ENCODE results near the gene TSGA10. TPM values are rescaled to one million over a fixed set of nuclear protein-coding genes. Genes with fewer than 3 reads are reported as not detected.
A peak's percentile ranks its signal among the peaks of the same experiment; 100 is the strongest.
"Not testable (repeated sequence)": the region's sequence is repeated elsewhere in the genome, so short reads cannot be mapped to it uniquely, and the experiment has no call there.

TSGA10 gene
- total RNA-seq, 2 donors from 2014 or later, result 5.2 to 8.0 TPM

GRCh38 chr2:99111236-99111635 lies 43.5 kb downstream of the TSGA10 start:
- DNase-seq (ENCODE audit: low spot score in 2 of 2), result no peak
- Mint-ChIP-seq H3K36me3 (no peaks in the 10 kb centered on the region), H3K9me3 (no peaks in the 10 kb centered on the region), H3K27ac (no peak overlapping the region)
- no peak for ATAC-seq

- DNase-seq (ENCODE audit: low spot score in 2 of 2), result no peak
- H3K36me3 Mint-ChIP-seq, result no peaks in the 10 kb centered on the region
- ATAC-seq, result no peak
- H3K9me3 Mint-ChIP-seq, result no peaks in the 10 kb centered on the region
- no peak overlapping the region for H3K27ac Mint-ChIP-seq
Observed at GRCh38 chr2:99106913-99107312, 47.8 kb downstream of the TSGA10 start.

- DNase-seq (ENCODE audit: low spot score in 2 of 2) (no peak), ATAC-seq (no peak)
- H3K36me3 Mint-ChIP-seq, result no peaks in the 10 kb centered on the region
- no peak overlapping the region for H3K27ac Mint-ChIP-seq
- H3K9me3 Mint-ChIP-seq, result no peaks in the 10 kb centered on the region
Observed at GRCh38 chr2:99104006-99104405, 50.7 kb downstream of the TSGA10 start.

- ATAC-seq (peak in 1 of 2 donors; percentile 28), DNase-seq (ENCODE audit: low spot score in 2 of 2) (no peak)
- H3K27ac Mint-ChIP-seq, result peak overlapping the region in 1 of 2 donors; percentile 20
- H3K36me3 Mint-ChIP-seq, result no peaks in the 10 kb centered on the region
- H3K9me3 Mint-ChIP-seq, result no peaks in the 10 kb centered on the region
Observed at GRCh38 chr2:99101697-99102096, 53.0 kb downstream of the TSGA10 start.

GRCh38 chr2:99096728-99097127 lies 58.0 kb downstream of the TSGA10 start:
- Mint-ChIP-seq H3K36me3 (peaks cover 6 to 10% of the 10 kb centered on the region in 2 donors), H3K27ac (peak overlapping the region in 1 of 2 donors; percentile 19), H3K9me3 (no peaks in the 10 kb centered on the region)
- ATAC-seq, result peak; percentile 61 to 96
- no peak for DNase-seq (ENCODE audit: low spot score in 2 of 2)

GRCh38 chr2:99088017-99088416 lies 66.7 kb downstream of the TSGA10 start:
- no peak overlapping the region for H3K27ac Mint-ChIP-seq
- H3K9me3 Mint-ChIP-seq, result no peaks in the 10 kb centered on the region
- no peak for DNase-seq (ENCODE audit: low spot score in 2 of 2)
- no peak for ATAC-seq
- peaks cover 0 to 9% of the 10 kb centered on the region in 2 donors for H3K36me3 Mint-ChIP-seq

GRCh38 chr2:99086385-99086784 lies 68.4 kb downstream of the TSGA10 start:
- ATAC-seq (no peak), DNase-seq (ENCODE audit: low spot score in 2 of 2) (no peak)
- Mint-ChIP-seq H3K27ac (no peak overlapping the region), H3K9me3 (no peaks in the 10 kb centered on the region), H3K36me3 (peaks cover 0 to 4% of the 10 kb centered on the region in 2 donors)

GRCh38 chr2:99085421-99085820 lies 69.3 kb downstream of the TSGA10 start:
- DNase-seq (ENCODE audit: low spot score in 2 of 2) (no peak), ATAC-seq (peak in 1 of 2 donors; percentile 65)
- no peaks in the 10 kb centered on the region for H3K9me3 Mint-ChIP-seq
- peaks cover 0 to 4% of the 10 kb centered on the region in 2 donors for H3K36me3 Mint-ChIP-seq
- no peak overlapping the region for H3K27ac Mint-ChIP-seq

GRCh38 chr2:99084256-99084655 lies 70.5 kb downstream of the TSGA10 start:
- DNase-seq (ENCODE audit: low spot score in 2 of 2) (no peak), ATAC-seq (no peak)
- H3K27ac Mint-ChIP-seq, result no peak overlapping the region
- H3K9me3 Mint-ChIP-seq, result no peaks in the 10 kb centered on the region
- peaks cover 0 to 4% of the 10 kb centered on the region in 2 donors for H3K36me3 Mint-ChIP-seq

GRCh38 chr2:99081891-99082290 lies 72.9 kb downstream of the TSGA10 start:
- no peak for ATAC-seq
- no peak for DNase-seq (ENCODE audit: low spot score in 2 of 2)
- Mint-ChIP-seq H3K27ac (no peak overlapping the region), H3K36me3 (no peaks in the 10 kb centered on the region), H3K9me3 (no peaks in the 10 kb centered on the region)

- ATAC-seq (no peak), DNase-seq (ENCODE audit: low spot score in 2 of 2) (no peak)
- Mint-ChIP-seq H3K36me3 (no peaks in the 10 kb centered on the region), H3K9me3 (no peaks in the 10 kb centered on the region), H3K27ac (no peak overlapping the region)
Observed at GRCh38 chr2:99079226-99079625, 75.5 kb downstream of the TSGA10 start.

- ATAC-seq (no peak), DNase-seq (ENCODE audit: low spot score in 2 of 2) (no peak)
- H3K27ac Mint-ChIP-seq, result no peak overlapping the region
- H3K36me3 Mint-ChIP-seq, result no peaks in the 10 kb centered on the region
- no peaks in the 10 kb centered on the region for H3K9me3 Mint-ChIP-seq
Observed at GRCh38 chr2:99072551-99072950, 82.2 kb downstream of the TSGA10 start.

- Mint-ChIP-seq H3K36me3 (no peaks in the 10 kb centered on the region), H3K27ac (no peak overlapping the region), H3K9me3 (no peaks in the 10 kb centered on the region)
- DNase-seq (ENCODE audit: low spot score in 2 of 2) (no peak), ATAC-seq (no peak)
Observed at GRCh38 chr2:99067871-99068625, 86.7 kb downstream of the TSGA10 start.

GRCh38 chr2:99066075-99066958 lies 88.4 kb downstream of the TSGA10 start:
- peak; percentile 92 to 99 for ATAC-seq
- Mint-ChIP-seq H3K36me3 (no peaks in the 10 kb centered on the region), H3K9me3 (no peaks in the 10 kb centered on the region), H3K27ac (no peak overlapping the region)
- peak in 1 of 2 donors; percentile 14 for DNase-seq (ENCODE audit: low spot score in 2 of 2)

- H3K9me3 Mint-ChIP-seq, result peaks cover 23 to 29% of the 10 kb centered on the region in 2 donors
- DNase-seq (ENCODE audit: low spot score in 2 of 2); H3K27ac Mint-ChIP-seq; ATAC-seq: not testable (repeated sequence)
- H3K36me3 Mint-ChIP-seq, result peaks cover 33 to 41% of the 10 kb centered on the region in 2 donors
Observed at GRCh38 chr2:99049187-99049586, 105.6 kb downstream of the TSGA10 start.

GRCh38 chr2:99040736-99041300 lies 113.9 kb downstream of the TSGA10 start:
- peaks cover 22 to 31% of the 10 kb centered on the region in 2 donors for H3K9me3 Mint-ChIP-seq
- H3K27ac Mint-ChIP-seq, result peak overlapping the region; percentile 37 to 96
- peaks cover 40 to 43% of the 10 kb centered on the region in 2 donors for H3K36me3 Mint-ChIP-seq
- not testable (repeated sequence) for ATAC-seq; DNase-seq (ENCODE audit: low spot score in 2 of 2)

GRCh38 chr2:99035920-99036319 lies 118.8 kb downstream of the TSGA10 start:
- peaks cover 7 to 20% of the 10 kb centered on the region in 2 donors for H3K9me3 Mint-ChIP-seq

More at GRCh38 chr2:99035920-99036319, 118.8 kb downstream of the TSGA10 start:
- no peak overlapping the region for H3K27ac Mint-ChIP-seq
- no peak for ATAC-seq
- H3K36me3 Mint-ChIP-seq, result peaks cover 17 to 27% of the 10 kb centered on the region in 2 donors
- DNase-seq (ENCODE audit: low spot score in 2 of 2), result no peak

All from activated naive CD4-positive, alpha-beta T cell treated with anti-CD3 and anti-CD28 coated beads, Interleukin-2, amount 50 U/mL, for 72 hours (primary cell).